SK-N-MC (cell line): ENCODE measurements around the gene CAMSAP1.

Experiments used
- EZH2 ChIP-seq: fragments of 200-600 bp; sonication (generic); IDR thresholded peaks from one replicate; pipeline ENCODE4 v1.6.1; 2017; ENCODE audit warnings: antibody characterized with exemption
- POLR2AphosphoS5 ChIP-seq: IDR thresholded peaks from 2 replicates; pipeline ENCODE4 v1.6.1; 2012; ENCODE audit warnings: mild to moderate bottlenecking, low read depth, low read length, borderline replicate concordance

DNA sequence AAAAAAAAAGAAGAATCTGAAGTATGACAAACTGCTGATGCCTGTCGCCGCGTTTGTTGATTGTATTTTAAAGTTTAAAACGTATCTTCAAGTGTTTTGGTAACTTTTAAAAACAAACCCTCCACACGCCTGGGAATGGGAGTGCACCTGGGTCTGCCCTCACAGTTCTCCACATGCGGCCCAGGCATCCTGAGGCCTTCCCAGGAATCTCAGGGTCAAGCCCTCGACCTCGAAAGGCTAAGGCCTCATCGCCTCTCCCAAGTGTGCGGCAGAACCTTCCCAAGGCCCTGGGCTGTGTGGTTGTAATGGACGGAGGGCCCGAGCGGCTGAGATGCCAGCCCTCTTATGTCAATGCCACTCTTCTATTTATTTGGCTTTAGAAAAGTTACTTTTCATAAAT is 94.4 kb downstream of the CAMSAP1 start:
- TF ChIP-seq EZH2 (no peak), POLR2AphosphoS5 (no peak)
